GM12874 (cell line): ENCODE measurements around the gene NFE2L1.

Experiments
- TF ChIP-seq, protein P1 (sequence below): IDR thresholded peaks from 2 replicates; pipeline ENCODE4 v1.5.1; 2011; ENCODE audit warnings: low read depth, mild to moderate bottlenecking, control low read depth, low read length, moderate library complexity; ENCODE audit not compliant: insufficient read depth

NFE2L1 gene

DNA sequence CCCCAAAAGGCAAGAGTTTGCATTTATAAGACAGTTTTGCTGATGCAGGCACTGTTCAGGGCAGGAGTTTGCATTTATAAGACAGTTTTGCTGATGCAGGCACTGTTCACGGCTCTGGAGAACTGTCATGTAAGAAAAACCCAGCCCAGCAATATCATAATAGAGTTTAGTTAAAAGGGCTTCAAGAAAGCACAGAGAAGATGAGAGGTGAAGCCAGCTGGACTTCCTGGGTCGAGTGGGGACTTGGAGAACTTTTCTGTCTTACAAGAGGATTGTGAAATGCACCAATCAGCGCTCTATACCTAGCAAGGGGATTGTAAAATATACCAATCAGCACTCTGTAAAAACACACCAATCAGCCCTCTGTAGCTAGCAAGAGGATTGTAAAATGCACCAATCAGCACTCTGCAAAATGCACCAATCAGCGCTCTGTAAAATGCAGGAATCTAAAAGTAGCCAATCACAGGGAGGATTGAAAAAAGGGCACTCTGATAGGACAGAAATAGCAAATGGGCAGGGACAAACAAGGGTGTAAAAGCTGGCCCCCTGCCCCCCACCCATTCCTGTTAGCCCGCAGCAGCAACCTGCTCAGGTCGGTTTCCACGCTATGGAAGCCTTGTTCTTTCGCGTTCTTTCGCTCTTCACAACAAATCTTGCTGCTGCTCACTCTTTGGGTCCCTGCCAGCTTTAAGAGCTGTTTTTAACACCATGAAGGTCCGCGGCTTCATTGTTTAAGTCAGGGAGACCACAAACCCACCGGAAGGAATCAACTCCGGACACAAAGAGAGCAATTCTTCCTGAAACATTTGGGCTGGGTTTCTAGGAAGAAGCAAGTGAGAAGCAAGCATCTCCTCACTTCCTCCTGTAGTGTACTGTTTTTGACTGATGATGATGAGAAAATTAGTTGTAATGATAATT, 54.9 kb downstream of the NFE2L1 start:
- TF ChIP-seq, protein P1, sequence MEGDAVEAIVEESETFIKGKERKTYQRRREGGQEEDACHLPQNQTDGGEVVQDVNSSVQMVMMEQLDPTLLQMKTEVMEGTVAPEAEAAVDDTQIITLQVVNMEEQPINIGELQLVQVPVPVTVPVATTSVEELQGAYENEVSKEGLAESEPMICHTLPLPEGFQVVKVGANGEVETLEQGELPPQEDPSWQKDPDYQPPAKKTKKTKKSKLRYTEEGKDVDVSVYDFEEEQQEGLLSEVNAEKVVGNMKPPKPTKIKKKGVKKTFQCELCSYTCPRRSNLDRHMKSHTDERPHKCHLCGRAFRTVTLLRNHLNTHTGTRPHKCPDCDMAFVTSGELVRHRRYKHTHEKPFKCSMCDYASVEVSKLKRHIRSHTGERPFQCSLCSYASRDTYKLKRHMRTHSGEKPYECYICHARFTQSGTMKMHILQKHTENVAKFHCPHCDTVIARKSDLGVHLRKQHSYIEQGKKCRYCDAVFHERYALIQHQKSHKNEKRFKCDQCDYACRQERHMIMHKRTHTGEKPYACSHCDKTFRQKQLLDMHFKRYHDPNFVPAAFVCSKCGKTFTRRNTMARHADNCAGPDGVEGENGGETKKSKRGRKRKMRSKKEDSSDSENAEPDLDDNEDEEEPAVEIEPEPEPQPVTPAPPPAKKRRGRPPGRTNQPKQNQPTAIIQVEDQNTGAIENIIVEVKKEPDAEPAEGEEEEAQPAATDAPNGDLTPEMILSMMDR: no peak

GRCh38 chr17:48104440-48104839, 56.3 kb downstream of the NFE2L1 start:
- TF ChIP-seq, protein P1: no peak

DNA sequence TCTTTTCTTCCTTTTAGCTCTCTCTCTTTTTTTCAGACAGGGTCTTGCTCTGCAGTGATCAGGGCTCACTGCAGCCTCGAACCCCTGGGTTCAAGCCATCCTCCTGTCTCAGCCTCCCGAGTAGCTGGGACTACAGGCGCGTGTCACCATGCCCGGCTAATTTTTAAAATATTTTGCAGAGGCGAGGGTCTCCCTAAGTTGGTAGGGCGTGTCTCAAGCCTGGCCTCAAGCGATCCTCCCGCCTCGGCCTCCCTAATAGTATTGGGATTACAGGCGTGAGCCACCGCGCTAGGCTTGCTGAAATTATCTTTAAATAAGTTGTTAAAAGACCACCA, 58.6 kb downstream of the NFE2L1 start:
- TF ChIP-seq, protein P1: no peak

- TF ChIP-seq, protein P1: peak; percentile 23; the same call in 1 of the 2 replicates
Observed at GRCh38 chr17:48107137-48108055, 59.2 kb downstream of the NFE2L1 start, which contains the start of gene SNX11. Gene SNX11, plus strand, starts transcription at chr17:48107766. Its CDS starts 4,278 bp downstream, at chr17:48112044.

DNA sequence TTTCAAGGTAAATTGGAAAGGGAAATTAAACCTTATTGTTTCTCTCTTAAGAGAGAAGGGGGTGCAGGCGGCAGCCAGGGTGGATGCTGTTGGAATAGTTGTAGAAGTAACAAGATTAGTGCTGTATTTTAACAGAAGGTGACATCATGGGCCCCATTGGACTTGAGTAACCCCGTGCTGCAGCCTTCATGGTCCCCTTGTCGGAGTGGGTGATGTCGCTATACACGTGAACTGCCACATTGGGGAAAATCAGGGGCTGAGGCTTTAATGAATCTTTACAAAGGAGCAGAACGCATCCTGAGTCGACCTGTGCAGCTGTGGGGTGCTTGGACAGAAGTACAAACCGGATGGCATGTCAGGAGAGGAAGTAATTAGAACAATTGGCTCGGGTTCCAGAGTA, 62.6 kb downstream of the NFE2L1 start:
- TF ChIP-seq, protein P1: no peak
